ENCODE measurements around the gene ABCC8. TPM values are rescaled to one million over a fixed set of nuclear protein-coding genes. Genes with fewer than 3 reads are reported as not detected.

Gene ABCC8
- total and polyA plus RNA-seq, 2 of the 8 experiments (the other 6 are each of a cell fraction or from before 2014, with no cell fraction given): 3.7 to 4.9 TPM

- no peak overlapping the region for H4K91ac ChIP-seq (replicated peaks; ENCODE audit: insufficient read length, low read length)
- no peak for FAIRE-seq
- no peak overlapping the region for H4K5ac ChIP-seq (ENCODE audit: insufficient read length, low read depth, low read length)
- no peak overlapping the region for H3K27ac ChIP-seq (ENCODE audit: low read depth, low read length)
- no peak overlapping the region for H2BK5ac ChIP-seq (ENCODE audit: low read depth, low read length)
- H3K9ac ChIP-seq (replicated peaks in 1 of 4; ENCODE audit: extremely low read depth in 1 of 4, low read depth in 3 of 4, low read length in 3 of 4): no peak overlapping the region
- H3K27me3 ChIP-seq (replicated peaks in 1 of 4; ENCODE audit: control insufficient read depth in 3 of 4, extremely low read depth in 1 of 4, insufficient read depth in 3 of 4, low read length in 3 of 4): no peaks in the 10 kb centered on the region
- H3K4me3 ChIP-seq (ENCODE audit: extremely low read depth in 1 of 4, insufficient read depth in 2 of 4, low read depth in 3 of 4, low read length in 4 of 4): no peak overlapping the region
- H3K4me2 ChIP-seq (ENCODE audit: insufficient read depth in 1 of 2, low read depth in 2 of 2, low read length in 2 of 2): no peak overlapping the region
- H4K20me1 ChIP-seq (replicated peaks in 1 of 2; ENCODE audit: control insufficient read depth in 1 of 2, insufficient read depth in 2 of 2, low read length in 2 of 2): no peaks in the 10 kb centered on the region
- H3K18ac ChIP-seq (ENCODE audit: extremely low read depth, low read length): no peak overlapping the region; the same call in 1 of the 2 replicates
- no peaks in the 10 kb centered on the region for H3K79me2 ChIP-seq (ENCODE audit: control insufficient read depth in 1 of 2, insufficient read depth in 2 of 2, low read length in 2 of 2)
- H3K9me3 ChIP-seq (ENCODE audit: insufficient read depth in 2 of 2, low read depth in 1 of 2, low read length in 1 of 2): no peaks in the 10 kb centered on the region
- no peaks in the 10 kb centered on the region for H3K4me1 ChIP-seq (replicated peaks in 1 of 4; ENCODE audit: control insufficient read depth in 3 of 4, insufficient read depth in 4 of 4, low read length in 3 of 4)
- H3K36me3 ChIP-seq (ENCODE audit: control insufficient read depth in 2 of 4, insufficient read depth in 4 of 4, low read length in 3 of 4): no peaks in the 10 kb centered on the region
- H2BK120ac ChIP-seq (replicated peaks; ENCODE audit: low read depth, low read length): no peak overlapping the region
- H2BK20ac ChIP-seq (ENCODE audit: low read length): no peak overlapping the region
- 66% methylated on average over 15 of the region's 15 CpGs; no CpG with 5 or more reads in 1 of the 2 experiments for WGBS, 2 experiments (ENCODE audit: extremely low coverage in 1 of 2, insufficient coverage in 1 of 2, insufficient read length in 1 of 2, insufficient replicate concordance in 2 of 2, low coverage in 1 of 2, low lambda C conversion rate in 2 of 2, missing lambda C conversion rate in 1 of 2)
- no peaks in the 10 kb centered on the region for H3K79me1 ChIP-seq (ENCODE audit: low read depth, low read length)
- H3K4ac ChIP-seq (replicated peaks; ENCODE audit: insufficient read length, low read depth, low read length): no peak overlapping the region
- no peak overlapping the region for H3K56ac ChIP-seq (replicated peaks; ENCODE audit: insufficient read length, low read depth, low read length)
- no peak overlapping the region for H2BK12ac ChIP-seq (ENCODE audit: low read depth, low read length)
- POLR2A ChIA-PET (ENCODE audit: partially characterized antibody): interaction anchor here (0.9 to 1.4 kb wide), 3 partner anchors 13 to 59 kb away, joined by 3 read pairs; no protein-coding TSS in a partner anchor
- no peak overlapping the region for H2AK5ac ChIP-seq (ENCODE audit: low read depth, low read length)
- 0 out of 2 replicates have a peak overlapping the region, but pooled peaks have one; percentile 3 for H2AFZ ChIP-seq (ENCODE audit: low read length)
- H3K14ac ChIP-seq (ENCODE audit: insufficient read length): no peak overlapping the region
- no peak overlapping the region for H2BK15ac ChIP-seq (ENCODE audit: low read length)
- no peaks in the 10 kb centered on the region for H3K23me2 ChIP-seq (ENCODE audit: low read depth, low read length)
- no peak for TF ChIP-seq CHD2 (IDR thresholded peaks at IDR 0.05; ENCODE audit: low read length)
- no peak for TF ChIP-seq JUN (IDR thresholded peaks at IDR 0.05; ENCODE audit: low read depth, low read length)
- TF ChIP-seq BACH1 (IDR thresholded peaks at IDR 0.05; ENCODE audit: low read length): peak; percentile 79
- TF ChIP-seq CTCF (IDR thresholded peaks at IDR 0.05; ENCODE audit: control extremely low read depth in 1 of 3, insufficient read depth in 1 of 3, low read depth in 1 of 3, low read length in 3 of 3): peak; percentile 26 to 59 (median 57)
- peak; percentile 32 to 53 for TF ChIP-seq RAD21 (IDR thresholded peaks at IDR 0.05 in 1 of 2, conservative IDR thresholded peaks at IDR 0.05 in 1 of 2; ENCODE audit: low read depth in 2 of 2, low read length in 2 of 2)
- TF ChIP-seq MAFK (IDR thresholded peaks at IDR 0.05; ENCODE audit: low read depth, low read length): peak; percentile 53; the same call in 1 of the 2 replicates
- no peak overlapping the region for H3K23ac ChIP-seq (ENCODE audit: insufficient read length)
- CTCF ChIA-PET (ENCODE audit: partially characterized antibody): interaction anchor here (0.8 to 38.8 kb wide), 16 partner anchors 8 to 107 kb away, joined by 3 to 1414 read pairs (median 5); partner anchors contain the start of gene KCNJ11
- H4K8ac ChIP-seq (ENCODE audit: extremely low read depth, insufficient read depth, low read length): no peak overlapping the region; the same call in 1 of the 2 replicates
- DNase-seq (ENCODE audit: low read depth in 1 of 2, low spot score in 2 of 2): peak in 1 of 2 experiments; percentile 55
These were observed 71.2 kb downstream of the ABCC8 start for GRCh38 chr11:17405232-17406005.
